ENCODE measurements around the gene AFTPH. TPM values are rescaled to one million over a fixed set of nuclear protein-coding genes. Genes with fewer than 3 reads are reported as not detected.

AFTPH gene
- total RNA-seq, 1 experiment from 2014 or later = 13.5 TPM

- Histone ChIP-seq H3K4ac (ENCODE audit: low read depth, low read length) (no peak overlapping the region), H3K23me2 (ENCODE audit: insufficient read length, low read depth, low read length, poor library complexity, severe bottlenecking) (peaks cover 2% of the 10 kb centered on the region), H3T11ph (ENCODE audit: low read length) (no peak overlapping the region), H3K79me1 (ENCODE audit: insufficient read depth, low read depth, low read length, poor library complexity, severe bottlenecking) (no peaks in the 10 kb centered on the region), H3K56ac (ENCODE audit: insufficient read length, low read depth, low read length) (no peak overlapping the region), H3K27ac (ENCODE audit: insufficient read length, low read depth, low read length) (no peak overlapping the region), H3K79me2 (ENCODE audit: insufficient read depth, low read length) (no peaks in the 10 kb centered on the region), H3K14ac (ENCODE audit: insufficient read depth, low read length) (peak overlapping the region; percentile 44), H3K4me2 (ENCODE audit: insufficient read depth, insufficient read length, low read length) (peak overlapping the region; percentile 49), H3K9me3 (ENCODE audit: control insufficient read depth, low read depth, low read length) (no peaks in the 10 kb centered on the region), H2BK5ac (ENCODE audit: insufficient read length, low read length) (no peak overlapping the region), H2BK20ac (ENCODE audit: low read depth, low read length, poor library complexity, severe bottlenecking) (no peak overlapping the region), H2AK5ac (ENCODE audit: insufficient read length, low read length) (no peak overlapping the region), H3K4me1 (ENCODE audit: insufficient read depth, low read length) (no peaks in the 10 kb centered on the region), H3K9ac (ENCODE audit: extremely low read depth, insufficient read length, low read length) (no peak overlapping the region), H2AFZ (ENCODE audit: low read length) (no peak overlapping the region), H2BK120ac (ENCODE audit: low read depth, low read length, poor library complexity, severe bottlenecking) (no peak overlapping the region), H4K20me1 (ENCODE audit: control insufficient read depth, insufficient read depth, insufficient read length) (no peaks in the 10 kb centered on the region), H4K8ac (replicated peaks; ENCODE audit: insufficient read length, low read depth, low read length) (no peak overlapping the region), H2BK12ac (ENCODE audit: insufficient read length, low read depth, low read length) (no peak overlapping the region), H3K18ac (ENCODE audit: insufficient read length, low read depth, low read length) (no peak overlapping the region), H4K5ac (ENCODE audit: insufficient read length, low read depth, low read length) (no peak overlapping the region), H2BK15ac (ENCODE audit: low read depth, low read length) (no peak overlapping the region), H3K27me3 (ENCODE audit: insufficient read depth, low read length) (no peaks in the 10 kb centered on the region; the same call in 1 of the 2 replicates), H3K23ac (ENCODE audit: insufficient read length, low read depth, low read length) (no peak overlapping the region), H4K91ac (ENCODE audit: insufficient read length, low read depth, low read length) (no peak overlapping the region)
- Mint-ChIP-seq H3K9me3 (peaks cover 0 to 3% of the 10 kb centered on the region in 2 experiments; a peak in 2 of 5 replicates), H3K4me3 (peak overlapping the region; percentile 66 to 72), H3K27ac (no peak overlapping the region), H3K36me3 (ENCODE audit: insufficient read depth in 1 of 3, low read depth in 3 of 3) (peaks cover 0 to 3% (median under 1%) of the 10 kb centered on the region in 3 experiments; a peak in 2 of 7 replicates), H3K4me1 (peaks cover 8 to 21% of the 10 kb centered on the region in 2 experiments; a peak in 3 of 4 replicates), H3K27me3 (ENCODE audit: low read depth) (peaks cover 50% of the 10 kb centered on the region)
- TF ChIP-seq CTCF (conservative IDR thresholded peaks at IDR 0.05) = peak; percentile 46; the same call in 1 of the 3 replicates
- no CpG with 5 or more reads among the region's 74 CpGs for WGBS (ENCODE audit: extremely low coverage, insufficient read length, low lambda C conversion rate)
- peak; percentile 63 for DNase-seq
Observed at GRCh38 chr2:64609227-64609941, 85.3 kb downstream of the AFTPH start.

Measured in H9 (cell line).